BLaER1 treated with 17β-estradiol and CSF1 and Interleukin-3, amounts not matched to agents 10 nM and 100 nM (cell line): ENCODE data around the gene MAP4K3.

Experiments
- H3K27ac ChIP-seq, 11 experiments: shearing (Covaris generic); formaldehyde crosslinking; 2 replicates each; pipeline ENCODE4 v1.8.1; 2022
- H3K27me3 ChIP-seq, 11 experiments: shearing (Covaris generic); formaldehyde crosslinking; 2 replicates each; pipeline ENCODE4 v1.8.1; 2022
- H3K36me3 ChIP-seq, 11 experiments: shearing (Covaris generic); formaldehyde crosslinking; 2 replicates each; pipeline ENCODE4 v1.8.1; 2022
- H3K4me1 ChIP-seq, 10 experiments: shearing (Covaris generic); formaldehyde crosslinking; 2 replicates each; pipeline ENCODE4 v1.8.1; 2022
- H3K4me2 ChIP-seq, 11 experiments: shearing (Covaris generic); formaldehyde crosslinking; 2 replicates each; pipeline ENCODE4 v1.8.1; 2022
- H3K4me3 ChIP-seq, 10 experiments: shearing (Covaris generic); formaldehyde crosslinking; 2 replicates each; pipeline ENCODE4 v1.8.1; 2022
- H3K9ac ChIP-seq, 11 experiments: shearing (Covaris generic); formaldehyde crosslinking; 2 replicates each; pipeline ENCODE4 v1.8.1; 2022
- H3K9me3 ChIP-seq, 11 experiments: shearing (Covaris generic); formaldehyde crosslinking; replicated peaks in 1 of 11; 2 replicates each; pipeline ENCODE4 v1.8.1; 2022
- H4K20me1 ChIP-seq, 11 experiments: shearing (Covaris generic); formaldehyde crosslinking; 2 replicates each; pipeline ENCODE4 v1.8.1; 2022
- Cebpa-rat ChIP-seq, 11 experiments: shearing (Covaris generic); IDR thresholded peaks; 2 replicates each; pipeline ENCODE4 v1.8.1; 2022

The MAP4K3 gene

GRCh38 chr2:39379643-39380524 is 57.2 kb downstream of the MAP4K3 start:
- Histone ChIP-seq H3K27ac (peak overlapping the region in 1 of 11 experiments; percentile 24; a peak in 2 of 22 replicates), H3K36me3 (peaks cover 13 to 20% (median 17%) of the 10 kb centered on the region in 11 experiments), H3K4me1 (peaks cover 15 to 52% (median 28%) of the 10 kb centered on the region in 10 experiments), H3K9me3 (peaks cover 12 to 26% (median 19%) of the 10 kb centered on the region in 11 experiments), H3K27me3 (no peaks in the 10 kb centered on the region), H3K9ac (no peak overlapping the region), H3K4me3 (no peak overlapping the region), H4K20me1 (peaks cover 0 to 15% (median 0%) of the 10 kb centered on the region in 11 experiments; a peak in 3 of 22 replicates), H3K4me2 (peak overlapping the region in 3 of 11 experiments; percentile 4 to 19 (median 6); a peak in 1 of 22 replicates)
- no peak for TF ChIP-seq Cebpa-rat (IDR thresholded peaks at IDR 0.05)

- H3K9ac ChIP-seq, result no peak overlapping the region
- peaks cover 0 to 15% (median 0%) of the 10 kb centered on the region in 11 experiments; a peak in 3 of 22 replicates for H4K20me1 ChIP-seq
- no peak overlapping the region for H3K4me2 ChIP-seq
- no peaks in the 10 kb centered on the region for H3K27me3 ChIP-seq
- H3K27ac ChIP-seq, result no peak overlapping the region
- peaks cover 16 to 28% (median 25%) of the 10 kb centered on the region in 11 experiments for H3K36me3 ChIP-seq
- peaks cover 15 to 51% (median 28%) of the 10 kb centered on the region in 10 experiments for H3K4me1 ChIP-seq
- TF ChIP-seq Cebpa-rat (IDR thresholded peaks at IDR 0.05), result no peak
- H3K4me3 ChIP-seq, result no peak overlapping the region
- peaks cover 17 to 28% (median 26%) of the 10 kb centered on the region in 11 experiments for H3K9me3 ChIP-seq
These were observed 58.1 kb downstream of the MAP4K3 start for GRCh38 chr2:39378968-39379367.

- H3K27me3 ChIP-seq, result no peaks in the 10 kb centered on the region
- H3K4me1 ChIP-seq, result peaks cover 15 to 42% (median 28%) of the 10 kb centered on the region in 10 experiments
- peaks cover 0 to 10% (median 0%) of the 10 kb centered on the region in 11 experiments; a peak in 3 of 22 replicates for H4K20me1 ChIP-seq
- H3K27ac ChIP-seq, result peak overlapping the region in 10 of 11 experiments; percentile 0 to 63 (median 42); a peak in 14 of 22 replicates
- H3K9me3 ChIP-seq, result peaks cover 33 to 43% (median 41%) of the 10 kb centered on the region in 11 experiments
- peak overlapping the region; percentile 16 to 64 (median 43) for H3K4me2 ChIP-seq
- no peak overlapping the region for H3K4me3 ChIP-seq
- 0 out of 22 replicates have a peak overlapping the region, but pooled peaks of 2 of the 11 experiments have one; percentile 0 to 21 for H3K9ac ChIP-seq
- peaks cover 30 to 43% (median 40%) of the 10 kb centered on the region in 11 experiments for H3K36me3 ChIP-seq
- TF ChIP-seq Cebpa-rat (IDR thresholded peaks at IDR 0.05), result no peak
These were observed 59.7 kb downstream of the MAP4K3 start for GRCh38 chr2:39377226-39377939.

- peaks cover 15 to 35% (median 27%) of the 10 kb centered on the region in 10 experiments for H3K4me1 ChIP-seq
- peaks cover 45 to 53% (median 51%) of the 10 kb centered on the region in 11 experiments for H3K9me3 ChIP-seq
- H3K4me3 ChIP-seq, result no peak overlapping the region
- H3K9ac ChIP-seq, result no peak overlapping the region
- no peaks in the 10 kb centered on the region; a peak in 1 of 22 replicates for H4K20me1 ChIP-seq
- H3K4me2 ChIP-seq, result no peak overlapping the region
- H3K36me3 ChIP-seq, result peaks cover 37 to 53% (median 49%) of the 10 kb centered on the region in 11 experiments
- no peak overlapping the region for H3K27ac ChIP-seq
- no peaks in the 10 kb centered on the region for H3K27me3 ChIP-seq
- TF ChIP-seq Cebpa-rat (IDR thresholded peaks at IDR 0.05), result no peak
These were observed 61.2 kb downstream of the MAP4K3 start for GRCh38 chr2:39375917-39376316.

- H3K27ac ChIP-seq, result no peak overlapping the region
- H3K9me3 ChIP-seq, result peaks cover 46 to 55% (median 53%) of the 10 kb centered on the region in 11 experiments
- no peaks in the 10 kb centered on the region for H4K20me1 ChIP-seq
- TF ChIP-seq Cebpa-rat (IDR thresholded peaks at IDR 0.05), result no peak
- peaks cover 40 to 70% (median 52%) of the 10 kb centered on the region in 11 experiments for H3K36me3 ChIP-seq
- peaks cover 10 to 15% (median 12%) of the 10 kb centered on the region in 10 experiments for H3K4me1 ChIP-seq
- H3K27me3 ChIP-seq, result no peaks in the 10 kb centered on the region
- H3K4me2 ChIP-seq, result no peak overlapping the region
- no peak overlapping the region for H3K9ac ChIP-seq
- H3K4me3 ChIP-seq, result no peak overlapping the region
These were observed 63.8 kb downstream of the MAP4K3 start for GRCh38 chr2:39373181-39373802.

GRCh38 chr2:39370101-39370500 is 67.0 kb downstream of the MAP4K3 start:
- H3K4me3 ChIP-seq, result no peak overlapping the region
- no peak overlapping the region for H3K27ac ChIP-seq
- H3K4me2 ChIP-seq, result no peak overlapping the region
- peaks cover 28 to 62% (median 49%) of the 10 kb centered on the region in 11 experiments for H3K36me3 ChIP-seq
- no peak overlapping the region for H3K9ac ChIP-seq
- H3K9me3 ChIP-seq, result peaks cover 37 to 56% (median 43%) of the 10 kb centered on the region in 11 experiments
- H3K27me3 ChIP-seq, result no peaks in the 10 kb centered on the region
- no peaks in the 10 kb centered on the region for H4K20me1 ChIP-seq
- no peak for TF ChIP-seq Cebpa-rat (IDR thresholded peaks at IDR 0.05)
- no peaks in the 10 kb centered on the region for H3K4me1 ChIP-seq

GRCh38 chr2:39368846-39369245 is 68.2 kb downstream of the MAP4K3 start:
- Histone ChIP-seq H3K36me3 (peaks cover 19 to 62% (median 47%) of the 10 kb centered on the region in 11 experiments), H3K27me3 (no peaks in the 10 kb centered on the region), H3K27ac (no peak overlapping the region), H3K4me2 (no peak overlapping the region), H4K20me1 (no peaks in the 10 kb centered on the region), H3K9ac (no peak overlapping the region), H3K4me3 (no peak overlapping the region), H3K9me3 (peaks cover 28 to 54% (median 42%) of the 10 kb centered on the region in 11 experiments), H3K4me1 (no peaks in the 10 kb centered on the region)
- no peak for TF ChIP-seq Cebpa-rat (IDR thresholded peaks at IDR 0.05)

GRCh38 chr2:39368376-39368775 is 68.7 kb downstream of the MAP4K3 start:
- Histone ChIP-seq H3K4me3 (no peak overlapping the region), H3K27ac (no peak overlapping the region), H3K4me1 (no peaks in the 10 kb centered on the region), H3K4me2 (no peak overlapping the region), H3K9ac (no peak overlapping the region), H3K36me3 (peaks cover 15 to 58% (median 43%) of the 10 kb centered on the region in 11 experiments), H3K9me3 (peaks cover 27 to 53% (median 42%) of the 10 kb centered on the region in 11 experiments), H4K20me1 (no peaks in the 10 kb centered on the region), H3K27me3 (no peaks in the 10 kb centered on the region)
- no peak for TF ChIP-seq Cebpa-rat (IDR thresholded peaks at IDR 0.05)
